Cortex of kidney (tissue), 1 donor: ENCODE measurements around the gene CDK5.

ENCODE experiments used
- DNase-seq: peaks from one replicate; lab custom pipeline; 2025; lab: John Stamatoyannopoulos, UW

The CDK5 gene

GRCh38 chr7:151057506-151057988 is at the start of gene CDK5:
Gene CDK5, minus strand, starts transcription at chr7:151057897. Its CDS starts 49 bp downstream, at chr7:151057848.
- DNase-seq: no peak

DNA sequence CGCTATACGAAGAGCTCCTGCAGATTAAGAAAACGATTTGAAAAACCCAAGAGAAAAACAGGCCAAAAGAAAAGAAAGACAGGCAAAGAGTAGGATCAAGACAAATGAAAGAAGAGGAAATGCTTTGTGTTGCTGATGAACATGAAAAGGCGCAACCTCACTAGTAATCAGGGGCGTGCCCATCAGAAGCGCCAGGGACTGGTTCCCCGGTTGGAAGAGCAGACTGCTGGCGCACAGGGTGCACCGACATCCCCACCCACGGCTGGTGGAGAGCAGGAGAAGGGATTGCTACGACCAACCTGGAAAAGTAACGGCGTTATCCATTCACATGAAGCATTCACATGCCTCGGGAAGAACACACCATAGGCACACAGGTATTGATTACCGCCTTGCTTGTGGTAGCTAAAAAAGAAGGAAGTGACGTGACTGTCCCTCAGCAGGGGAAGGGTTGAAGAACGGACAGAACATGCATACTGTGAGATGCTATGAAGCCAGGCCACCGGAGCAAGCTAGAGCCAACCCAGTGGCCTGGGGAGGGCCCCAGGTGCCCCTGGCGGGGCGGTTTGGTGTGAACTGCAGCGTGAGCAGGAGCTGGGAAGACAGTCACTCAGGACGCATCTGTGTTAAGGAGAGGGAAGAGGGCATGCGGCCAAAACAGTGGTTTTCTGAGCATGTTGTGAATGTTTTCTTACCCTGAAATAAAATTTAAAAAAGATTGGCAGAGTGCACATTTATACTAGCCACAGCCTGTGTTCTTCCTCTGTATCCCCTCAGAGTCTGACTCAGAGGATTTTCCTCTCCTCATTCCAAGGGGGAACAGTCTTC is 46.9 kb upstream of the CDK5 start:
- no peak for DNase-seq

DNA sequence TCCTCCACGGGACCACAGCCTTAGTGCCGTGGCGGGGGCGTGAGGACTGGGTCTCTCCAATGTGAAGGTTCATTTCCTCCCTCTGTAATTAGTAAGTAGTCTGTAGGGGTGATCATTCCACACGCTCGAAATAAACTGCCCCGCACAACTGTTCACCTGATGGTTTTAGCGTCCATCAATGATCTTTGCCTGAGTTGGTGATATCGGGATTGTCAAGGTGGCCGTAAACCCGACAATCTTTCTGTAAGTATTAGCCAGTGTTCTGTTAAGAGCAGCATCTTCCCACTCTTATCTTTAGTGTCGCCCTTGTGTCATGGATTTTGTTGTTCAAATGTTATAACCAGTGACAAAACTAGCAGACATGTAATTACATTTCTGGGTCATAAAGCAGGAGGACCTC is 46.3 kb upstream of the CDK5 start:
- no peak for DNase-seq

- no peak for DNase-seq
Observed at GRCh38 chr7:151102991-151103390, 45.3 kb upstream of the CDK5 start.

- no peak for DNase-seq
Observed at GRCh38 chr7:151101621-151102396, 44.1 kb upstream of the CDK5 start.

- DNase-seq: no peak
Observed at GRCh38 chr7:151100921-151101320, 43.2 kb upstream of the CDK5 start.

DNA sequence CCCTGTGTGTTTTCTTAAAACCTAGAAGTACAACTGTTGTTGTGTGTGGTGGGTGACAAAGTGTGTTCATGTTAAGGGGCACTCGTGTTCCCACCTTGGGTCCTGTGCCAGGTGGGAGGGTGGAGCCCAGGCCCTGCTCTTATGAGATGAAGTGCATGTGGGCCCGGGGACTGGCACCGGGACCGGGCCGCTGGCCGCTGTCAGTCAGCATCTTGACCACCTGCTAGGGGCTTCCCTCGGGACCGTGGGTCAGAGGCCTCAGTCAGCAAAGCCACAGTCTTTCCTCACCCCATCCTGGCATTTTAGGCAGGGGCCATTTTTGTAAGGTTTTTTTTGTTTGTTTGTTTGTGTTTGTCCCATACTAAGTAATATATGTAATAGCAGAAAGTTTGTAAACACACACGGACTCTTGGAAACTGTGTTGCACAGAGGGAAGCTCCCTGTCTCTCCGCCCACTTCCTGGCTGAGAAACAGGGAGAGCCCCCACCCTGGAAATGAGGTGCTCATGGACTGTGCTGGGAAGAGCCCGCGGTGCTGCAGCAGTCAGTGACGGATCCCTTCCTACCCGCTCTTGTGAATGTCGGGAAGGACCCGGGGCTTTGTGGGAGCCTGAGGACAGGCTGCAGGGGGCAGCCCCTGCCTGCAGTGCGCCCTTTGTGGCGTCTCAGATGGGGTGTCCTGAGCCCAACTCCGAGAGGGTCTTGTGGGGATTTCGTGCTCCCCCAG is 42.0 kb upstream of the CDK5 start:
- DNase-seq: no peak

DNA sequence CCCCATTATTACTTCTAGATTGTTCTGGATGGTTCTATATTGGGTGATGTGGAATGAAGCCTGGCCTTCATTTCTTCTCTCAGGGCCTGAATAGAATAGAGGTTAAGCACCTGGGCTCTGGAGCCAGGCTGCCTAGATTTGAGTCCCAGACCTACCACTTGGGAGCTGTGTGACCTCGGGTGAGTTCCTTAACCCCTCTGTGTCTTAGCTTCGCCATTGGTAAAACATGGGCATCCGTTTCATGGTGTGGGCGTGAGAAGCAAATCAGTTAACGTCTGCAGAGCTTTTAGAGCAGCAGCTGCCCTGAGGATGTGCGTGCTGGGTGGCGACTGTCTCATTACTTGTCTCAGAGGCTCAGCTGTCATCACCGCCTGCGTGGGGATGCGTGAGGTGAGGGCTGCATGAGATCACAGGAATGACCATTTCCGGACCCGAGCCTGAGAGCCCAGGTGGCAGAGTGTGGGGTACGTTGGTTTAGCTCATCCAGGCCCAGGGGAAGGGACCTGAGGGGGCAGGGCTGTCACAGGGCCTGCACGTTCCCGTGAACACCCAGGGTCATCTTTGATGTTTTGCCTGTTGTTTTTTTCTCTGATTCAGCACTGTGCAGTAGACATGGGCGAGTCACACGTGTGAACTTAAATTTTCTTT is 38.3 kb upstream of the CDK5 start:
- no peak for DNase-seq

DNA sequence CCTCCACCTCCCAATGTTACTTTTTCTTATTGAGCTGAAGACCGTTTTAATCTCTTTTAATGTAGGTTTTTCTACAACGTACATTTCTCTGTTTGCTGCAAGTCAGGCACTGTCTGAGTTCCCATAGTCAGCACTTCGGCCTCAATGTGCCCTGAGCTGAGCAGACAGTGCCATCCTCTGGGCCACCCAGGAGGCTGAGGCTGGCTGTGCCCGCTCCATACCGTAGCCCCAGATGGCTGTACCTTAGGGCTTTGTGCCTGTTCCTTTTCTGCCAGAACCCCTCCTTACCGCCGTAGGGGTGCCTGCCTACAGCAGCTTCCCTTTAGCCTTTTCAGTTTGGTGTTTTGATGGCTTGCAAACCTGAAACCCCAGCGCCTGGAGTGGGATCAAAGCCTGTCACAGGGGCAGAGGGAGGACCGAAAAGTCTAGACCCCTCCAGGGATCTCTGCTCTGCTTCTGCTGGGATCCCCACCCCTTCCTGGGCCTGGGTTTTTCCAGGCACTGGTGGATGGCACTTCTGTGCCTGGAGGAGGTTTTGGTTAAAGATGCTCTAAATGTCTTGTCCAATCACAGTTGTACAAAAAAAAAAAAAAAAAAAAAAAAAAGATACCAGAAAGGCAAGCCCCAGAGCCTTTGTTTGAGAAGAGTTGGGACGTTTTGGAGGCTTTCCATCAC is 37.6 kb upstream of the CDK5 start:
- no peak for DNase-seq

- no peak for DNase-seq
Observed at GRCh38 chr7:151094675-151095074, 37.0 kb upstream of the CDK5 start.

- no peak for DNase-seq
Observed at GRCh38 chr7:151093748-151094147, 36.1 kb upstream of the CDK5 start.

DNA sequence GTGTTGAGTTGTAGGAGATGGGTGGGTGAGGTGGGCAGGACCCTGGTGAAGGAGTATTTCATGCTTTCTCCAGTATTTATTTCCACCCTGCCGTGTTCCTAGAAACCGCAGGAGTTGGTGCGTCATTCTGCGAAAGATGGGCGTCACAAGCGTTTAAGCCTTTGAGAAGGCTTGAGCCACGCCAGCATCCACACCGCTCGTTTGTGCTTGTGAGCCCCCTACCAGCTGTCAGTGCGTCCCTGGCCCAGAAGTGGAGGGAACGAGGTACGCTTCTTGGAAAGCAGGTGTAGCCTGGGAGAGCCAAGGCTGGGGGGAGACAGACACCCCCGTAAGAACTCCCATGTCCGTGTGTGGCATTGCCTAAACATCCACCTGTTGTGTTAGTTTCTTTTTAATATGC is 34.3 kb upstream of the CDK5 start:
- no peak for DNase-seq

GRCh38 chr7:151091431-151091830 is 33.7 kb upstream of the CDK5 start:
- DNase-seq: no peak

DNA sequence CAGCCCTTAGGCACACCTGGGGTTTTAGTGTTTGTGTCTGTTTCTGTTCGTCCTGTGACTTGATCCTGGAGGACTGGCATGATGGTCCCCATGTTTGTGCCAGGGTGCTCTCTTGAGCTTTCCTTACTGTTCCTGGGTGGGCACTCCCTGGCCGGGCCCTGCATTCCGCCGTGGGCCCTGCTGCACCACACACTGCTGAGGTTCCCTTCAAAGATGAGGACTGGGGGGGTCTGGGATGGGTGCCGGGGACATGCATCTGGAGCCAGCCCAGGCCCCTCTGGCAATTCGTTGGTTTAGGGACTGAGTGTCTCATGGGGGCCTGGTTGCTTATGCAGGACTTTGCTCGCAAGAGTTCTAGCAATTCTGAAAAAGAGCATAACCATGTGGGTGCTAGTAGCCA is 33.3 kb upstream of the CDK5 start:
- DNase-seq: no peak

- no peak for DNase-seq
Observed at GRCh38 chr7:151089893-151090730, 32.4 kb upstream of the CDK5 start.

DNA sequence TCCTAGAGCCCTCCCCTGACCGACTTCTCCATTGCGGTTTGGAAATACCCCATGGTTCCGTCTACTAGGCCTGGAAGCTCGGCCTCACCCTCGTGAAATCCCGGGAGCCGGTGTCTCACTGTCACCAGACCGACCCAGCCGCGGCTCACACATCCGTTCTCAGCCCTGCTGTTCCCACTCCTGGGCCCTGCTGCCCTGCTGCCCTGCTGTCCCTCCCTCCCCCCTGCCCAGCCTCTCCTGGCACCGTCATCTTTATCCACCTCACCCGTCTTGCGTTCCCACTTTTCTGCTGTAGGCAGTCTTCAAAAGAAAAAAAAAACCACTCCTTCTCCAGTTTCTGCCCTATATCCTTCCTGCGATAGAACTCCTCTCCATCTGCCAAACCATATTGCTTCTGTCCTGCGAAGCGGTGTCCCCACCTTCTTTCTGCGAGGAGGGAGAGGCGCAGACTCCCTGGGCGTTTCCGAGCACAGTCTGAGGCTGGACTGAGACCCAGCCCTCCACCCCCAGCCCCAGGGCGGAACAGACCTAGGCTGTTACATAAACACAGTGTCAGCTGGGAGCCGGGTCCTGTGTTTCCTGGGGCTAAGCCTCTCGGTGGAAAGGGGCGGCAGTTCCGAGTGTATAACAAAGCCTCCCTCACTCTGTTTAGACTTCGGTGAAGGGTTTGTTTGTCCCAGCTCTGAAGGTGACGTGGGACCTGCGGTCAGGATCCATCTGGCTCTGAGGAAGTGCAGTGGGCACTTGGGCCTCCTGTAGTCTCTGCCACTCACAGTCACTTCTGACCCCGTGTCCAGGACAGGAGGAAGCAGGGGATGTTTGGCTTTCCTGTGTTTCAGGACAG is 31.4 kb upstream of the CDK5 start:
- no peak for DNase-seq

GRCh38 chr7:151088019-151088855 is 30.5 kb upstream of the CDK5 start:
- DNase-seq: no peak

DNA sequence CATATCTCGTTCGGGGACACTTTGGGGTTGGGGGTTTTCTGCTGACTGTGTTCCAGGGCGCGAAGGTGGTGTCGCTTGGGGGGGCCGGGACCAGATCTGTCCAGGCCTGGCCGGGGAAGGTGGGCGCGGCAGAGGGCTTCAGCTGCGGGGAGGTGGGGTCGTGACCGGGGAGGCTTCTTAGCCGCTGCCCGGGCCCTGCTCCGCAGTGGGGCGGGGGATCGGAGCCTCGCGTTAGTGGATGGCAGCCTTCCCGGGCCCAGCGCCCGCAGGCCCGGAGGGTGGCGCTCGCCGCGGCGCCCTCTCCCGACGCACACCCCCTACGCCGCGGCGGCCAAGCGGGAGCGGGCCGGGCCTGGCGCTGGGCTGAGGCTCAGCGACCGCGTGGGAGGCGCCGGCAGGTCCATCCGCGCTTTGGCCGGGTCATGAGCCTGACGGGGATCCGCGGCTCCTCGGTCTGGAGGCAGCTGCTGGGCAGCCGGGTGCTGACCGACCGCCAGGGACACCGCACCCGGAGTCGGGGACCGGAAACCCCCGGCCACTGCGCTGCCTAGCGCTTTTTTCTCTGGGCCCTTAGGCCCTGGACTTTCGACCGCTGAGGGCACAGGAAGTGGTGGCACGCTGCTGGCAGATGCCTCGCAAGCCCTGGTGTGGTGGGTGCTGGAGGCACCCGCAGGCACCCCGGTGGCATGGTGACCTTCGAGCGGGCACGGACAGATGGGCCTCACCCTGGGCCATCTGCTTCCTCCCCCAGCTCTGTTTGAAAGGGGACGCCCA is 29.7 kb upstream of the CDK5 start:
- no peak for DNase-seq
